ENCODE results near the gene LUZP1.
"Not testable (repeated sequence)": the region's sequence is repeated elsewhere in the genome, so short reads cannot be mapped to it uniquely, and the experiment has no call there.

LUZP1 gene

GRCh38 chr1:23168445-23169194 lies at the start of gene LUZP1:
LUZP1 (minus strand) TSS chr1:23168856.
- DNase-seq (ENCODE audit: low spot score): peak; percentile 90

GRCh38 chr1:23217421-23218115 lies 48.9 kb upstream of the LUZP1 start, which contains the start of gene HTR1D:
HTR1D (minus strand) TSS chr1:23217502; CDS start chr1:23194219, 23,283 bp downstream.
- no peak for DNase-seq (ENCODE audit: low spot score)

- no peak for DNase-seq (ENCODE audit: low spot score)
These were observed 48.2 kb upstream of the LUZP1 start for GRCh38 chr1:23216771-23217420.

GRCh38 chr1:23215751-23216449 lies 47.2 kb upstream of the LUZP1 start:
- no peak for DNase-seq (ENCODE audit: low spot score)

GRCh38 chr1:23215291-23215690 lies 46.6 kb upstream of the LUZP1 start:
- DNase-seq (ENCODE audit: low spot score): no peak

- no peak for DNase-seq (ENCODE audit: low spot score)
These were observed 46.0 kb upstream of the LUZP1 start for GRCh38 chr1:23214640-23215039.

GRCh38 chr1:23211955-23212354 lies 43.3 kb upstream of the LUZP1 start:
- no peak for DNase-seq (ENCODE audit: low spot score)

GRCh38 chr1:23210963-23211362 lies 42.3 kb upstream of the LUZP1 start:
- DNase-seq (ENCODE audit: low spot score): no peak

GRCh38 chr1:23210351-23210785 lies 41.7 kb upstream of the LUZP1 start:
- DNase-seq (ENCODE audit: low spot score): peak; percentile 9

GRCh38 chr1:23209770-23210169 lies 41.1 kb upstream of the LUZP1 start:
- DNase-seq (ENCODE audit: low spot score): no peak

GRCh38 chr1:23208527-23208926 lies 39.9 kb upstream of the LUZP1 start:
- DNase-seq (ENCODE audit: low spot score): no peak

GRCh38 chr1:23207733-23208132 lies 39.1 kb upstream of the LUZP1 start:
- not testable (repeated sequence) for DNase-seq (ENCODE audit: low spot score)

GRCh38 chr1:23202263-23202749 lies 33.6 kb upstream of the LUZP1 start:
- no peak for DNase-seq (ENCODE audit: low spot score)

- DNase-seq (ENCODE audit: low spot score): no peak
These were observed 32.2 kb upstream of the LUZP1 start for GRCh38 chr1:23200883-23201282.

GRCh38 chr1:23198373-23198772 lies 29.7 kb upstream of the LUZP1 start:
- no peak for DNase-seq (ENCODE audit: low spot score)

- DNase-seq (ENCODE audit: low spot score): no peak
These were observed 28.1 kb upstream of the LUZP1 start for GRCh38 chr1:23196627-23197328.

GRCh38 chr1:23194119-23194984 lies 25.7 kb upstream of the LUZP1 start:
- DNase-seq (ENCODE audit: low spot score): no peak

GRCh38 chr1:23193391-23194118 lies 24.9 kb upstream of the LUZP1 start:
- DNase-seq (ENCODE audit: low spot score): no peak

GRCh38 chr1:23191199-23191598 lies 22.5 kb upstream of the LUZP1 start:
- no peak for DNase-seq (ENCODE audit: low spot score)

Data from cerebellar cortex (tissue), 1 donor.